GM12878 (cell line): ENCODE data around the gene DNAI4. TPM values are rescaled to one million over a fixed set of nuclear protein-coding genes. Genes with fewer than 3 reads are reported as not detected.

Experiments used
- ATAC-seq: fragments of 200-7000 bp; cut with Tn5 transposase; 3 replicates; pipeline ENCODE4 v1.9.1; 2020; ENCODE audit warnings: mild to moderate bottlenecking, moderate library complexity
- BruUV-seq: library from RNA; stranded (reverse); fragments of 400-500 nt; replicated peaks from 2 replicates; lab custom pipeline; 2021; lab: Mats Ljungman, UMichigan
- CTCF ChIA-PET: fragments of 300-600 bp; sonication (Branson Sonifier 250); formaldehyde crosslinking; extraction: SDS; loops from one replicate; lab custom pipeline; 2021; ENCODE audit warnings: inconsistent platforms; lab: Yijun Ruan, JAX
- POLR2A ChIA-PET: fragments of 350-600 bp; formaldehyde crosslinking; extraction: SDS; loops from one replicate; lab custom pipeline; 2021; ENCODE audit warnings: inconsistent platforms; lab: Charles Lee
- RAD21 ChIA-PET: fragments of 300-600 bp; sonication (Branson Sonifier 250); formaldehyde crosslinking; loops from one replicate; lab custom pipeline; 2023; ENCODE audit warnings: antibody characterized with exemption; ENCODE audit not compliant: unreplicated experiment; lab: Charles Lee
- SMC1A ChIA-PET: fragments of 300-600 bp; sonication (Branson Sonifier 250); formaldehyde crosslinking; loops from one replicate; lab custom pipeline; 2023; ENCODE audit not compliant: unreplicated experiment, uncharacterized antibody; lab: Charles Lee
- DNase-seq: peaks from one replicate; pipeline ENCODE4 v3.0.0-alpha.2; 2011; ENCODE audit warnings: low read depth, low spot score
- FAIRE-seq: peaks from 3 replicates; lab custom pipeline; 2011; peaks lifted over from hg19 to GRCh38; lab: Jason Lieb, UNC
- H2AFZ ChIP-seq: 2 replicates; pipeline ENCODE4 v1.6.0; 2011; ENCODE audit warnings: low read depth, low read length, control low read depth; ENCODE audit not compliant: control insufficient read depth
- H3K27ac ChIP-seq: 2 replicates; pipeline ENCODE4 v1.5.1; 2011; ENCODE audit warnings: control low read depth; ENCODE audit not compliant: control insufficient read depth, insufficient read depth
- H3K27me3 ChIP-seq, 2 experiments: replicated peaks in 1 of 2; 2 replicates each; pipeline versions ENCODE4 v1.6.0 to v1.6.1; 2011; ENCODE audit warnings: low read length in 1 of 2; ENCODE audit not compliant: control insufficient read depth in 2 of 2, insufficient read depth in 2 of 2
- H3K36me3 ChIP-seq, 2 experiments: 2 replicates each; pipeline ENCODE4 v1.5.1; 2011; ENCODE audit warnings: low read length in 1 of 2; ENCODE audit not compliant: control insufficient read depth in 2 of 2, insufficient read depth in 2 of 2
- H3K4me1 ChIP-seq: 2 replicates; pipeline ENCODE4 v1.6.1; 2011; ENCODE audit warnings: mild to moderate bottlenecking, low read length, moderate library complexity, mixed read lengths; ENCODE audit not compliant: control insufficient read depth, insufficient read depth
- H3K4me2 ChIP-seq: 2 replicates; pipeline ENCODE4 v1.6.0; 2011; ENCODE audit warnings: control low read depth; ENCODE audit not compliant: control insufficient read depth, insufficient read depth
- H3K4me3 ChIP-seq: fragments of 200-600 bp; sonication (generic); 2 replicates; pipeline ENCODE4 v1.5.1; 2016
- H3K79me2 ChIP-seq: 2 replicates; pipeline ENCODE4 v1.6.0; 2011; ENCODE audit warnings: low read length; ENCODE audit not compliant: control insufficient read depth, insufficient read depth
- H3K9ac ChIP-seq: 2 replicates; pipeline ENCODE4 v1.8.0; 2011; ENCODE audit warnings: low read length, control low read depth, mixed read lengths; ENCODE audit not compliant: control insufficient read depth, insufficient read depth
- H3K9me3 ChIP-seq: replicated peaks from 3 replicates; pipeline ENCODE4 v1.5.1; 2011; ENCODE audit warnings: mild to moderate bottlenecking, low read length; ENCODE audit not compliant: control insufficient read depth, insufficient read depth
- H4K20me1 ChIP-seq: 2 replicates; pipeline ENCODE4 v1.6.0; 2011; ENCODE audit not compliant: control insufficient read depth, insufficient read depth
- IRF4 ChIP-seq: IDR thresholded peaks from 2 replicates; pipeline ENCODE4 v1.6.1; 2011; ENCODE audit warnings: low read depth, low read length
- NBN ChIP-seq: fragments of 450-650 bp; IDR thresholded peaks from 2 replicates; pipeline ENCODE4 v1.6.1; 2016
- POU2F2 ChIP-seq: IDR thresholded peaks from 3 replicates; pipeline ENCODE4 v1.6.1; 2011; ENCODE audit warnings: low read depth, mild to moderate bottlenecking, low read length, borderline replicate concordance
- ZNF274 ChIP-seq: IDR thresholded peaks from one replicate; pipeline ENCODE4 v1.8.0; 2011; ENCODE audit not compliant: insufficient read length, insufficient read depth
- WGBS: methylation state at CpG from one replicate; pipeline ENCODE4 v1.1.6; 2016; ENCODE audit warnings: low lambda C conversion rate; ENCODE audit not compliant: insufficient replicate concordance, insufficient coverage; ENCODE audit errors: missing lambda C conversion rate; 5-methylcytosine and 5-hydroxymethylcytosine counted together
- in situ Hi-C: fragments of 300-500 bp; cut with MboI; formaldehyde crosslinking; loops from 9 replicates; pipeline ENCODE4 v1.14.3; 2018; ENCODE audit warnings: mixed read lengths
- intact Hi-C: fragments of 100-400 bp; cut with micrococcal nuclease; formaldehyde crosslinking; loops from one replicate; pipeline ENCODE4 v1.14.2; 2022; ENCODE audit not compliant: unreplicated experiment
- polyA plus RNA-seq, 11 experiments: library from polyadenylated mRNA; depleted of rRNA in 4 of 11; unstranded in 6 of 11; stranded (reverse) in 5 of 11; fragments of >200 nt; fragmentation: Nextera tagmentation in 4 of 11; fragmentation: Illumina TruSeq in 1 of 11; extraction: Ambion mirVana in 4 of 11; extraction: Trizol in 1 of 11; gene quantifications; 1 replicate in 1 of 11; 2 replicates in 10 of 11; pipeline versions ENCODE4 v1.2.1 to v1.2.3, GENCODE V29; 2011 to 2016; ENCODE audit warnings: inconsistent platforms in 2 of 11, missing spikeins in 2 of 11, low read depth in 1 of 11
- total RNA-seq, 4 experiments: library from RNA; depleted of rRNA in 3 of 4; stranded (reverse); fragments of >200 nt in 3 of 4; fragmentation: Illumina TruSeq in 1 of 4; extraction: Trizol in 1 of 4; gene quantifications; 2 replicates each; pipeline versions ENCODE4 v1.2.1 to v1.2.3, GENCODE V29; 2013 to 2021
- TF ChIP-seq, protein P1 (sequence below), 3 experiments: IDR thresholded peaks in 2 of 3; conservative IDR thresholded peaks in 1 of 3; 2 replicates each; pipeline ENCODE4 v1.5.1; 2011; ENCODE audit warnings: low read depth in 3 of 3, low read length in 3 of 3, mild to moderate bottlenecking in 3 of 3, control low read depth in 2 of 3, moderate library complexity in 2 of 3, inconsistent platforms in 1 of 3, mixed read lengths in 1 of 3; ENCODE audit not compliant: control insufficient read depth in 2 of 3, insufficient read depth in 1 of 3; ENCODE audit errors: extremely low read depth in 1 of 3
- TF ChIP-seq, protein P2 (sequence below): IDR thresholded peaks from 2 replicates; pipeline ENCODE4 v1.6.1; 2012; ENCODE audit warnings: low read depth, low read length, improper control_type of control experiment

The DNAI4 gene
- total and polyA plus RNA-seq, 10 of the 15 experiments (the other 5 are each of a cell fraction or from before 2014, with no cell fraction given), result 0.13 to 2.3 (median 0.27) TPM; not detected in 1

DNA sequence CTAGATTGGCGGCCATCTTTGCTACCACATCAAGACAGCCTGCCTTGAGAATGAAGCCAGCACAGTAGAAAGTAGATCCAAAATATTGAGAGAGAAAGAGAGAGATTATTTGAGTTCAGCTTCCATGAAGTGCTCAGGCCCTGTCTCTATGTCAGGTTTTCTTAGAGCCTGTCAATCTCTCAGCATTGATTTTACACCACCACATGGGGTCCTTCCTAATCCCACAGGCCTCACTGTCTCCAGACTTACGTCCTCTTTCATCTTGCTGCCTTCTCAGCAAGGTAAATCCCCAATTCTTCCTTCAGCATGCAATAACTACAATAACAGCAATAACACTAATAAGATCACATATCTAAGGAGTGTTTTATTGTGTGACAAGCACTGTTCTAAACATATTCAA lies 151.4 kb downstream of the DNAI4 start:
- Histone ChIP-seq H3K9me3 (no peaks in the 10 kb centered on the region), H3K79me2 (no peaks in the 10 kb centered on the region), H3K9ac (no peak overlapping the region), H3K4me2 (no peak overlapping the region), H2AFZ (no peak overlapping the region), H3K36me3 (no peaks in the 10 kb centered on the region), H3K4me3 (no peak overlapping the region), H3K27ac (no peak overlapping the region)
- BruUV-seq, result no TSS peak
- no peak for FAIRE-seq
- intact Hi-C loops, result no loop called here
- ATAC-seq, result no peak
- WGBS, result 71% methylated on average over 2 of the region's 2 CpGs
- DNase-seq, result no peak
- SMC1A ChIA-PET, result no interaction called here
- RAD21 ChIA-PET, result no interaction called here
- TF ChIP-seq POU2F2 (no peak), ZNF274 (no peak), NBN (no peak), IRF4 (no peak)
- TF ChIP-seq, protein P1, sequence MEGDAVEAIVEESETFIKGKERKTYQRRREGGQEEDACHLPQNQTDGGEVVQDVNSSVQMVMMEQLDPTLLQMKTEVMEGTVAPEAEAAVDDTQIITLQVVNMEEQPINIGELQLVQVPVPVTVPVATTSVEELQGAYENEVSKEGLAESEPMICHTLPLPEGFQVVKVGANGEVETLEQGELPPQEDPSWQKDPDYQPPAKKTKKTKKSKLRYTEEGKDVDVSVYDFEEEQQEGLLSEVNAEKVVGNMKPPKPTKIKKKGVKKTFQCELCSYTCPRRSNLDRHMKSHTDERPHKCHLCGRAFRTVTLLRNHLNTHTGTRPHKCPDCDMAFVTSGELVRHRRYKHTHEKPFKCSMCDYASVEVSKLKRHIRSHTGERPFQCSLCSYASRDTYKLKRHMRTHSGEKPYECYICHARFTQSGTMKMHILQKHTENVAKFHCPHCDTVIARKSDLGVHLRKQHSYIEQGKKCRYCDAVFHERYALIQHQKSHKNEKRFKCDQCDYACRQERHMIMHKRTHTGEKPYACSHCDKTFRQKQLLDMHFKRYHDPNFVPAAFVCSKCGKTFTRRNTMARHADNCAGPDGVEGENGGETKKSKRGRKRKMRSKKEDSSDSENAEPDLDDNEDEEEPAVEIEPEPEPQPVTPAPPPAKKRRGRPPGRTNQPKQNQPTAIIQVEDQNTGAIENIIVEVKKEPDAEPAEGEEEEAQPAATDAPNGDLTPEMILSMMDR (IDR thresholded peaks at IDR 0.05 in 2 of 3, conservative IDR thresholded peaks at IDR 0.05 in 1 of 3; ENCODE audit: control insufficient read depth in 2 of 3, extremely low read depth in 1 of 3, insufficient read depth in 1 of 3, low read depth in 3 of 3, low read length in 3 of 3), result no peak
- TF ChIP-seq, protein P2, sequence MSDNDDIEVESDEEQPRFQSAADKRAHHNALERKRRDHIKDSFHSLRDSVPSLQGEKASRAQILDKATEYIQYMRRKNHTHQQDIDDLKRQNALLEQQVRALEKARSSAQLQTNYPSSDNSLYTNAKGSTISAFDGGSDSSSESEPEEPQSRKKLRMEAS, result no peak
- TF ChIP-seq, all 136 proteins: peak for 0
- CTCF ChIA-PET, result interaction anchor here (1.9 kb wide), 1 partner anchor 8 kb away, joined by 6 read pairs; no protein-coding TSS in a partner anchor
- H4K20me1 ChIP-seq, result no peaks in the 10 kb centered on the region
- H3K4me1 ChIP-seq, result no peaks in the 10 kb centered on the region
- in situ Hi-C loops, result loop anchor here (25.0 kb wide), 1 partner anchor 714 kb away; no protein-coding TSS in a partner anchor
- H3K27me3 ChIP-seq, result no peaks in the 10 kb centered on the region; a peak in 1 of 4 replicates
- POLR2A ChIA-PET, result no interaction called here
